Fibroblast of the aortic adventitia (primary cell): ENCODE results near the gene MYADM. TPM values are rescaled to one million over a fixed set of nuclear protein-coding genes. Genes with fewer than 3 reads are reported as not detected.

ENCODE experiments used
- DNase-seq: peaks from one replicate; pipeline ENCODE4 v3.0.0-alpha.2; 2010; ENCODE audit warnings: low read depth
- H3K4me3 ChIP-seq: 2 replicates; pipeline ENCODE4 v1.5.1; 2011; ENCODE audit warnings: low read depth, mild to moderate bottlenecking, control low read depth, low read length, moderate library complexity
- total RNA-seq: library from RNA; depleted of rRNA; stranded (reverse); fragments of >200 nt; gene quantifications from 2 replicates; pipeline ENCODE4 v1.2.3, GENCODE V29; 2012; ENCODE audit warnings: low replicate concordance
- TF ChIP-seq, protein P1 (sequence below): IDR thresholded peaks from 2 replicates; pipeline ENCODE4 v1.5.1; 2011; ENCODE audit warnings: mild to moderate bottlenecking, low read length, control low read depth, inconsistent platforms; ENCODE audit not compliant: insufficient read depth

Gene MYADM
- total RNA-seq, 1 donor, result 30.2 TPM

DNA sequence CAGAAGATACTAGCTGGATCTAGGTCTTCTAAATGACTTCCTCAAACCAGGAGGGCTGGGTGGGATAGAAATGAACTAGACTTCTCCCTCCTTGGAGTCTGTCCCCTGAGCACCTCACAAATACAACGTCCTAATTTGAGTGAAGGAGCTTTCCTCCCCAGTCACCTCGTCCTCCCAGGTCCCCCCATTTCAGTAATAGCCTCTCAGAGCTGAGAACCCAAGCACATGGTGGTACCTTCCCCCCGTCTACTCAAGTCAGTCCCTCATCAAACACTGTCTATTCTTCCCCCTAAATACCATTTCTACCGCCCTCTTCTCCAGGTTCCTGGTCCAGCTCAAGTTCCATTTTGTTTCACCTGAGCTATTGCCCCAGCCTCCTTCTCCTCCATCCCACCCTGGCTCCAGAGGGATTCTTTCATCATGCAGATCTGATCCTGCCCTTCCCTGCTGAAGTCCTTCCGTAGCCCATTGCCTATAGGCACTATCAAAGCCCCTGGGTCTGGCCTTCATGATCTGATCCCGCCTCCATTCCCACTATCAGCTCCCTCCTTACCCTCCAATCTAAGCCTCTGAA, 9.1 kb downstream of the MYADM start:
- H3K4me3 ChIP-seq, result no peak overlapping the region
- no peak for DNase-seq
- TF ChIP-seq, protein P1, sequence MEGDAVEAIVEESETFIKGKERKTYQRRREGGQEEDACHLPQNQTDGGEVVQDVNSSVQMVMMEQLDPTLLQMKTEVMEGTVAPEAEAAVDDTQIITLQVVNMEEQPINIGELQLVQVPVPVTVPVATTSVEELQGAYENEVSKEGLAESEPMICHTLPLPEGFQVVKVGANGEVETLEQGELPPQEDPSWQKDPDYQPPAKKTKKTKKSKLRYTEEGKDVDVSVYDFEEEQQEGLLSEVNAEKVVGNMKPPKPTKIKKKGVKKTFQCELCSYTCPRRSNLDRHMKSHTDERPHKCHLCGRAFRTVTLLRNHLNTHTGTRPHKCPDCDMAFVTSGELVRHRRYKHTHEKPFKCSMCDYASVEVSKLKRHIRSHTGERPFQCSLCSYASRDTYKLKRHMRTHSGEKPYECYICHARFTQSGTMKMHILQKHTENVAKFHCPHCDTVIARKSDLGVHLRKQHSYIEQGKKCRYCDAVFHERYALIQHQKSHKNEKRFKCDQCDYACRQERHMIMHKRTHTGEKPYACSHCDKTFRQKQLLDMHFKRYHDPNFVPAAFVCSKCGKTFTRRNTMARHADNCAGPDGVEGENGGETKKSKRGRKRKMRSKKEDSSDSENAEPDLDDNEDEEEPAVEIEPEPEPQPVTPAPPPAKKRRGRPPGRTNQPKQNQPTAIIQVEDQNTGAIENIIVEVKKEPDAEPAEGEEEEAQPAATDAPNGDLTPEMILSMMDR, result no peak

DNA sequence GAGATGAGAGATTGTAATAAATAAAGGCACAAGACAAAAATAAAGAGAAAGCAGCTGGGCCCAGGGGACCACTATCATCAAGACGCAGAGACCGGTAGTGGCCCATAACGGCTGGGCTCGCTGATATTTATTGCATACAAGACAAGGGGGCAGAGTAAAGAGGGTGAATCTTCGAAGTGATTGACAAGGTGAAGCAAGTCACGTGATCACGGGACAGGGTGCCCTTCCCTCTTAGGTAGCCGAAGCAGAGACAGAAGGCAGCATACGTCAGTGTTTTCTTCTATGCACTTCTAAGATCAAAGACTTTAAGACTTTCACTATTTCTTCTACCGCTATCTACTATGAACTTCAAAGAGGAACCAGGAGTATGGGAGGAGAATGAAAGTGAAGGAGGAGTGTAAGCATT, 9.7 kb downstream of the MYADM start:
- DNase-seq, result peak; percentile 41
- H3K4me3 ChIP-seq, result no peak overlapping the region
- TF ChIP-seq, protein P1, result no peak

DNA sequence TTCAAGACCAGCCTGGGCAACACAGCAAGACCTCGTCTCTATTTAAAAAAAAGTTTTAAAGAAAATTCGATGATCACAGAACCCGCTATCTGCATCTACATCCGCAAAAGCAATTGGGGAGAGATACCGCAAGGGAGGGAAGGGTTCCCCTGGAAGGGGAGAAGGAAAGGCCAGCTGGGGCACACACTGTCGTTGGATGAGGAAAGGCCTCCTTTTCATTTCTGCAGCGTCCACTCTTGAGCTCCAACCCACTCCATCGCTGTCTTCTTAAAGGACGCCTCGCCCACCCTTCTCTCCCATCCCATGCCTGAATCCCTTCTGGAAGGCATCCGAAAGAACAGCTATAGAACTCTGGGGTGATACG, 11.1 kb downstream of the MYADM start:
- no peak for DNase-seq
- TF ChIP-seq, protein P1, result no peak
- peak overlapping the region; percentile 69 for H3K4me3 ChIP-seq

DNA sequence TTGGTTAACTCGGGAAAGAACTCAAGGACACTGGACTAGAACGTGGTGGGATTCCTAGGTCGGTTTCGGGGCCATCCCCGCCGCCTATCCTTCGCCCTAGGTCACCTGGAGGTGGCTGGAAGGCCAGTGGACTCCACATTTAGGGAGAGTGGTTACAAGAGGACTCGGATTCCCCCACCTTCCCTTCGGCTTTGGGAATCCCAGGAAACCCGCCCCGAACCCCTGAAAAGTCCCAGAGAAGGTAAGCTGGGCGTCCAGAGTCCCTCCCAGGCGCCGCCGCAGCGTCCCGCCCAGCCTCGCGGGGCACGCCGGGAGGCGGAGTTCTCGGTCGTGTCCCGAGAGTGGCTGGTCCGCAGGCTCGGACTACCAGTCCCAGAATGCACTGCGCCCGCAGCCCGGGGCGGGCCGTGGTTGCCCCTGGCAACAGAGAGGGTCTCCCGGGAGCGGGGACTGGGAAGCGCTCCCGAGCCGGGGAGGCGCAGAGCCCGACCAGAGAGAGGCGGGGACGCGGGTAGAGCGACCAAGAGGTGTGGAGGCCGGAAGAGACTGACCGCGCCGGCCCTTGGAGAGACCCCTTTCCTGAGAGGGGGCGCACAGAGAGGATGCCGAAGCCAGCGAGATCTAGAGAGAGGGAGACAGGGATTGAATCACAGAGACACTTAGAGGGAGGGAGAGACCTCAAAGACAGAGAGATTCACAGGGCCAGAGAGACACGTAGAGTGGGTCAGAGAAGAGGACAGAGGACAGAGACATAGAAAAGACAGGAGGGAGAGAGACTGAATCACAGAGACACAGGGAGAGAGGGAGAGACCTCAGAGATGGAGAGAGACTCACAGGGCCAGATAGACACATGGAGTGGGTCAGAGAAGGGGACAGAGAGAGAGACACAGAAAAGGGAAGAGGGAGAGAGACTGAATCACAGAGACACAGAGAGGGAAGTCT, 11.7 kb downstream of the MYADM start:
- TF ChIP-seq, protein P1, result no peak
- peak overlapping the region; percentile 69 for H3K4me3 ChIP-seq
- peak; percentile 89 for DNase-seq

DNA sequence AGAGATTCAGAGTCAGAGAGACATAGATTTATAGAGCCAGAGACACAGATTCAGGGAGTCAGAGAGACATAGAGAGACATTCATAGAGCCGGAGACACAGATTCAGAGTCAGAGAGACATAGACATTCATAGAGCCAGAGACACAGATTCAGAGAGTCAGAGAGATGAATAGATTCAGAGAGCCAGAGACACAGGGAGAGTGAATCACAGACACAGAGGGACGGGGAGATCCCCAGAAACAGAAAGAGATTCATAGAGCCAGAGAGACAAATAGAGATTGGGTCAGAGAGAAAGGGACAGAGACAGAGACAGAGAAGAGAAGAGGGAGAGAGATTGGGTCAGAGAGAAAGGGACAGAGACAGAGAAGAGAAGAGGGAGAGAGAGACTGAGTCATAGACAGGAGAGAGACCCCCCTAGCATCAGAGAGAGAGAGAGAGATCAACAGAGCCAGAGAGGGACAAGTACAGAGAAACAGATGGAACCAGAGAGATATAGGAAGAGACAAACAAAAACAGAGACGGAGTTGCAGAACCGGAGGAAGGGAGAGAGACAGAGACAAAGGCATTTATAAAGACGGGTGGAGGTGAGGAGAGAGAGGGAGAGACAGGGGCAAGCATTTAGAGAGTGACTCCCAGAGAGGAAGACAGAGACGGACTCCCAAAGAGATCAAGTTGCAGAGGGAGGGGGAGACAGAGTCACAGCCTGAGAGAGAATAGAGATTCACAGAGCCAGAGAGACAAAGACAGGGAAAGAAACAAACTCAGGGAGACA, 13.2 kb downstream of the MYADM start:
- DNase-seq, result no peak
- no peak overlapping the region for H3K4me3 ChIP-seq
- TF ChIP-seq, protein P1, result no peak

DNA sequence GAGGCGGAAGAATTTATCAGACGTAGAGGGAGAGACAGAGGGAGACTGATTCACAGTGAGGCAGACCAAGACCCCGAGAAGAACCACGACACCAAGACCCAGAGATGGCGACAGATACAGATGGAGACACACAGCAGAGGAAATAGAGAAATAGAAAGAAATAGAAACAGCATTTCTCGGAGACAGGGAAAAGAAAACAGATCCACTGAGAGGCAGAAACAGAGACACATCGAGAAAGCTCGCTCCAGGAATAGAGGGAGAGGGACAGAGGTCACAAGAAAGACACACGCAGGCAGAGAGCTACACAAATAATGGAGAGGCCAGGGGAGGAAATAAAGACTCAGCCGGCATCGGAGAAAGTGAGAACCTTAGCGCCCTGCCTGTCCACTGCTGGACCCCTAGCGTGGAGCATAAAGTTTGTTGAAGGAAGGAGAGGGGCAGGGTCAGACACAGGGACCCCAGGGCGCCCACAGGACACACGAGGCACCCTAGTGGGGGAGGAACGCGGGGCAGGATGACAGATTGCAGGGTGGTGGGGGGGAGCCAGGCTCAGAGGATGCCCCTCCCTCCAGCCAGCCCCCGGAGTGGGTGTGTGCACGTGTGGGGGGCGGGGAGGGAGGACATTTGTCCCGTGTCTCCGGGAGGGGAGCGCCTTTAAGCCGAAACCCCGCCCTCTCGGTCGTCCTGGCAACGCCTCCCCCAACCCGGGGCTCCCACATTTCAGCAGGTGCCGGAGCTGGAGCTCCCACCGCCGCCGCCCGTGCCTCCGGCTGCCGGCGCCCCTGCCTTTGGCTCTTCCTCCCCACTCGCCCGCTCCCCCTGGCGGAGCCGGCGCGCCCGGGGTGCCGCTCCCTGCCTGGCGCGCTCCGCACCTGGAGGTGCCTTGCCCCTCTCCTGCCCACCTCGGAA, 14.1 kb downstream of the MYADM start, which contains the start of gene PRKCG:
Gene PRKCG (plus strand): TSS at position 716 of the 909 bp plus-strand sequence. CDS start 298 bp downstream, outside the sequence.
- TF ChIP-seq, protein P1, result peak; percentile 19
- peak within 1 kb of the TSS; percentile 56 for H3K4me3 ChIP-seq
- DNase-seq, result no peak
